Neural progenitor cell (in vitro differentiated cells): ENCODE results near the gene PAH. TPM values are rescaled to one million over a fixed set of nuclear protein-coding genes. Genes with fewer than 3 reads are reported as not detected.

Source experiments
- DNase-seq: peaks from one replicate; pipeline ENCODE4 v3.0.0-alpha.2; 2016; ENCODE audit warnings: low spot score
- H2AFZ ChIP-seq: fragments of 200-600 bp; sonication (generic); replicated peaks from 2 replicates; pipeline ENCODE4 v1.6.1; 2016; ENCODE audit warnings: antibody characterized with exemption
- H3F3A ChIP-seq: fragments of 200-600 bp; sonication (generic); 2 replicates; pipeline ENCODE4 v1.6.1; 2016; ENCODE audit warnings: antibody characterized with exemption, low read depth
- H3K27ac ChIP-seq: fragments of 200-600 bp; sonication (generic); 2 replicates; pipeline ENCODE4 v1.5.1; 2016; ENCODE audit warnings: mild to moderate bottlenecking
- H3K27me3 ChIP-seq: fragments of 200-600 bp; sonication (generic); 2 replicates; pipeline ENCODE4 v1.6.1; 2016; ENCODE audit warnings: mild to moderate bottlenecking, moderate library complexity
- H3K36me3 ChIP-seq: fragments of 200-600 bp; sonication (generic); 2 replicates; pipeline ENCODE4 v1.5.1; 2016
- H3K4me1 ChIP-seq: fragments of 200-600 bp; sonication (generic); 2 replicates; pipeline ENCODE4 v1.6.1; 2016; ENCODE audit warnings: mixed run types
- H3K4me2 ChIP-seq: fragments of 200-600 bp; sonication (generic); 2 replicates; pipeline ENCODE4 v1.6.1; 2016
- H3K4me3 ChIP-seq: fragments of 200-600 bp; sonication (generic); 2 replicates; pipeline ENCODE4 v1.5.1; 2016
- H3K79me2 ChIP-seq: fragments of 200-600 bp; sonication (generic); 2 replicates; pipeline ENCODE4 v1.6.1; 2016; ENCODE audit warnings: low read depth
- H3K9ac ChIP-seq: fragments of 200-600 bp; sonication (generic); 2 replicates; pipeline ENCODE4 v1.6.1; 2016
- H3K9me3 ChIP-seq: fragments of 200-600 bp; sonication (generic); 2 replicates; pipeline ENCODE4 v1.5.1; 2016; ENCODE audit warnings: low read depth
- H4K20me1 ChIP-seq: fragments of 200-600 bp; sonication (generic); 2 replicates; pipeline ENCODE4 v1.6.1; 2016; ENCODE audit warnings: low read depth
- H3K27ac Mint-ChIP-seq: 3 replicates; pipeline ENCODE4 v1.8.0; 2021; ENCODE audit warnings: mixed read lengths
- H3K27me3 Mint-ChIP-seq: 2 replicates; pipeline ENCODE4 v1.8.0; 2022; ENCODE audit warnings: low read depth, mild to moderate bottlenecking, inconsistent platforms, moderate library complexity, mixed read lengths; ENCODE audit not compliant: insufficient read depth
- H3K36me3 Mint-ChIP-seq: 3 replicates; pipeline ENCODE4 v1.8.0; 2021; ENCODE audit warnings: mixed read lengths
- H3K4me1 Mint-ChIP-seq: 3 replicates; pipeline ENCODE4 v1.8.0; 2021; ENCODE audit warnings: mixed read lengths
- H3K4me3 Mint-ChIP-seq: 3 replicates; pipeline ENCODE4 v1.8.0; 2021; ENCODE audit warnings: mild to moderate bottlenecking, moderate library complexity, mixed read lengths
- H3K9me3 Mint-ChIP-seq: 3 replicates; pipeline ENCODE4 v1.8.0; 2020; ENCODE audit warnings: mixed read lengths
- EZH2 ChIP-seq: fragments of 200-600 bp; sonication (generic); IDR thresholded peaks from 2 replicates; pipeline ENCODE4 v1.6.1; 2017; ENCODE audit warnings: antibody characterized with exemption, mild to moderate bottlenecking, moderate library complexity
- EZH2phosphoT487 ChIP-seq: fragments of 200-600 bp; sonication (generic); IDR thresholded peaks from 2 replicates; pipeline ENCODE4 v1.6.1; 2017; ENCODE audit warnings: antibody characterized with exemption
- total RNA-seq: library from RNA; depleted of rRNA; stranded (reverse); fragments of >200 nt; gene quantifications from 2 replicates; pipeline ENCODE4 v1.2.3, GENCODE V29; 2015; ENCODE audit warnings: low replicate concordance
- TF ChIP-seq, protein P1 (sequence below): fragments of 200-600 bp; sonication (generic); IDR thresholded peaks from 2 replicates; pipeline ENCODE4 v1.5.1; 2017; ENCODE audit warnings: antibody characterized with exemption, mild to moderate bottlenecking

PAH gene
- total RNA-seq, 1 donor from 2014 or later = 0.07 TPM

DNA sequence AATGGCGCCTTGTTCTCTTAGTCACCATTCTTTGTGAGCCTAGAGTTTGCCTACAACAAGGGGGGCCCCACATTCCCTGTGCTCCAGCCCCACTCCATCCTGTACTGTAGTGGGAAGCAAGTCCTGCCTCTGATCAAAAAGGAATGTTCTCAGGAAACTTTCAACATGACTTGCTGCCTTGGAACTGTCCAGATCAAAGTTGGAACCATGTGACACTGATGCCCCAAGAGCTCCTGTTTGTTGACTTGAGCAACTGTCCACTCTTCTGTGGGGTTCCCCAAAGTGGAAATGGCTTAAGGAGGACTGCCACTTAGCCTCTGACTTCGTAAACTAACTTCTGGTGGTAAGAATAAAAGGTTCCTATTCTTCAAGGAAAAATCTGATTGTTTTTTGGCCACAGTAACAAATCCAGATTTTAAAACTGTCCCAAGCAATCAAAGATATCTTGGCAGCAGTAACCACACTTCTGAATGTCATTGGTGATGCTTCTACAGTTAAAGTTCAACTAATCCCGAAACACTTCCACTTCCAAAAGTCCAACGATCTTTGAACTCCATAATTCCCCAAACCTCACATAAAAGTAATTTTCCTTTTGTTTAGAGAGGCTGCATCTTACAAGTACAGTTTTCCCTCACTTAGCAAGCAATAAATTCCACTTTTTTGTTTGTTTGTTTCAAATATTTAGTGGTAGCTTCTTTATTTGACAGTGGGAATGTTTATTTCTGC is 67.2 kb downstream of the PAH start:
- Histone ChIP-seq H4K20me1 (no peaks in the 10 kb centered on the region), H3K27ac (no peak overlapping the region), H3K27me3 (no peaks in the 10 kb centered on the region), H3K4me2 (no peak overlapping the region), H3K9me3 (no peaks in the 10 kb centered on the region), H3K79me2 (no peaks in the 10 kb centered on the region), H2AFZ (no peak overlapping the region), H3F3A (no peaks in the 10 kb centered on the region), H3K4me3 (no peak overlapping the region), H3K9ac (no peak overlapping the region), H3K4me1 (no peaks in the 10 kb centered on the region), H3K36me3 (no peaks in the 10 kb centered on the region)
- TF ChIP-seq EZH2phosphoT487 (no peak), EZH2 (no peak)
- TF ChIP-seq, protein P1, sequence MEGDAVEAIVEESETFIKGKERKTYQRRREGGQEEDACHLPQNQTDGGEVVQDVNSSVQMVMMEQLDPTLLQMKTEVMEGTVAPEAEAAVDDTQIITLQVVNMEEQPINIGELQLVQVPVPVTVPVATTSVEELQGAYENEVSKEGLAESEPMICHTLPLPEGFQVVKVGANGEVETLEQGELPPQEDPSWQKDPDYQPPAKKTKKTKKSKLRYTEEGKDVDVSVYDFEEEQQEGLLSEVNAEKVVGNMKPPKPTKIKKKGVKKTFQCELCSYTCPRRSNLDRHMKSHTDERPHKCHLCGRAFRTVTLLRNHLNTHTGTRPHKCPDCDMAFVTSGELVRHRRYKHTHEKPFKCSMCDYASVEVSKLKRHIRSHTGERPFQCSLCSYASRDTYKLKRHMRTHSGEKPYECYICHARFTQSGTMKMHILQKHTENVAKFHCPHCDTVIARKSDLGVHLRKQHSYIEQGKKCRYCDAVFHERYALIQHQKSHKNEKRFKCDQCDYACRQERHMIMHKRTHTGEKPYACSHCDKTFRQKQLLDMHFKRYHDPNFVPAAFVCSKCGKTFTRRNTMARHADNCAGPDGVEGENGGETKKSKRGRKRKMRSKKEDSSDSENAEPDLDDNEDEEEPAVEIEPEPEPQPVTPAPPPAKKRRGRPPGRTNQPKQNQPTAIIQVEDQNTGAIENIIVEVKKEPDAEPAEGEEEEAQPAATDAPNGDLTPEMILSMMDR = no peak
- DNase-seq = no peak
- no peak overlapping the region for H3K4me3 Mint-ChIP-seq
- no peaks in the 10 kb centered on the region for H3K36me3 Mint-ChIP-seq
- peaks cover 9% of the 10 kb centered on the region for H3K27me3 Mint-ChIP-seq
- H3K27ac Mint-ChIP-seq = no peak overlapping the region
- H3K4me1 Mint-ChIP-seq = no peaks in the 10 kb centered on the region
- no peaks in the 10 kb centered on the region for H3K9me3 Mint-ChIP-seq

DNA sequence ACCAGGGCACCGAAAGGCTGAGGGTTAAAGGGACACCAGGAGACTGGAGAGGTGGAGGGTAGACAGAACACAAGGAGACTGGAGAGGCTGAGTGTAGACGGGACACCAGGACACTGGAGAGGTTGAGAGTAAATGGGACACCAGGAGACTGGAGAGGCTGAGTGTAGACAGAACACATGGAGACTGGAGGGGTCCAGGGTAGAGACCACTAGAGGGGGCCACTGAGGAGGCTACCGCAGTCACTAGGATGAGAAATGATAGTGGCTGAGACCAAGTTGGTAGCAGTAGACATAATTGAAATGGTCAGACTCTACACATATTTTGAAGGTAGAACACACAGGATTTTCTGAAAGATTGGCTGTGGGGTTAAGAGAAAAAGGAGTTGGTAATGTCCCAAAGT is 68.2 kb downstream of the PAH start:
- H4K20me1 ChIP-seq = no peaks in the 10 kb centered on the region
- H3K9ac ChIP-seq = no peak overlapping the region
- no peaks in the 10 kb centered on the region for H3K9me3 Mint-ChIP-seq
- no peak overlapping the region for H2AFZ ChIP-seq
- no peaks in the 10 kb centered on the region for H3K36me3 ChIP-seq
- H3K27me3 Mint-ChIP-seq = peaks cover 6% of the 10 kb centered on the region
- no peaks in the 10 kb centered on the region for H3K4me1 ChIP-seq
- H3K27ac ChIP-seq = no peak overlapping the region
- H3K27me3 ChIP-seq = no peaks in the 10 kb centered on the region
- no peaks in the 10 kb centered on the region for H3K36me3 Mint-ChIP-seq
- H3K79me2 ChIP-seq = no peaks in the 10 kb centered on the region
- no peak overlapping the region for H3K27ac Mint-ChIP-seq
- H3K9me3 ChIP-seq = no peaks in the 10 kb centered on the region
- H3K4me1 Mint-ChIP-seq = no peaks in the 10 kb centered on the region
- H3F3A ChIP-seq = no peaks in the 10 kb centered on the region
- DNase-seq = no peak
- H3K4me3 Mint-ChIP-seq = no peak overlapping the region
- TF ChIP-seq EZH2 = no peak
- TF ChIP-seq, protein P1 = peak; percentile 18
- H3K4me3 ChIP-seq = no peak overlapping the region
- no peak overlapping the region for H3K4me2 ChIP-seq

DNA sequence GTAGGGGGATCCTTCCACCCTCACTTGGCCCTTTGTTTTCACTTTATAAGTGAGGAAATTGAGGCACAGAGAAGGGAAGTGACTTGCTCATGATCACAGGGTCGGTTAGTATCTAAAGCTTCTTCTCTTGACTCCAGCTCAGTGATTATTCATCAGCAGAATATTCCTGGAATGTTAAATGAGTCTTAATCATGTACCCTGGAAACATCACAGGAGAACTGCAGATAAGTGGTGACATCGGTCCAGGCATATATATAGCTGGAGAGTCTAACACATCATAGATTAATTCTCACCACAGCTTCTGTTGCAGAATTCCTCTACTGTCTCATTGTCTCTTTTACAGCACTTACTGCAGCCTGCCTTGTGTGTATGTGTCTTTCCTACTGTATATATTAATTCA is 69.9 kb downstream of the PAH start:
- Histone ChIP-seq H3K79me2 (no peaks in the 10 kb centered on the region), H2AFZ (no peak overlapping the region), H3K4me3 (no peak overlapping the region), H3K9ac (no peak overlapping the region), H4K20me1 (no peaks in the 10 kb centered on the region), H3K4me2 (no peak overlapping the region), H3K36me3 (no peaks in the 10 kb centered on the region), H3K4me1 (no peaks in the 10 kb centered on the region), H3F3A (no peaks in the 10 kb centered on the region), H3K27me3 (no peaks in the 10 kb centered on the region), H3K9me3 (no peaks in the 10 kb centered on the region), H3K27ac (no peak overlapping the region)
- Mint-ChIP-seq H3K27me3 (peaks cover 6% of the 10 kb centered on the region), H3K36me3 (no peaks in the 10 kb centered on the region), H3K4me3 (no peak overlapping the region), H3K27ac (no peak overlapping the region), H3K9me3 (no peaks in the 10 kb centered on the region), H3K4me1 (no peaks in the 10 kb centered on the region)
- TF ChIP-seq EZH2phosphoT487 (no peak), EZH2 (no peak)
- TF ChIP-seq, protein P1 = no peak
- DNase-seq = no peak
